ENCODE data around the gene FRAS1. TPM values are rescaled to one million over a fixed set of nuclear protein-coding genes. Genes with fewer than 3 reads are reported as not detected.

FRAS1 gene
- total and polyA plus RNA-seq, 9 donors, result 0.16 to 5.3 (median 1.4) TPM

GRCh38 chr4:78524009-78524408, 466.9 kb downstream of the FRAS1 start:
- DNase-seq, result no peak
- TF ChIP-seq EP300 (IDR thresholded peaks at IDR 0.05) (no peak), CTCF (IDR thresholded peaks at IDR 0.05) (no peak), POLR2A (IDR thresholded peaks at IDR 0.05) (no peak)
- Histone ChIP-seq H3K27me3 (no peaks in the 10 kb centered on the region), H3K9me3 (no peaks in the 10 kb centered on the region), H3K27ac (no peak overlapping the region), H3K4me3 (no peak overlapping the region), H3K4me1 (ENCODE audit: insufficient read depth) (no peaks in the 10 kb centered on the region), H3K36me3 (no peaks in the 10 kb centered on the region)
- WGBS, 3 donors, result 43 to 94% (median 53%) methylated on average over 1 of the region's 1 CpG
- intact Hi-C loops (cut with DNase I), result no loop called here

GRCh38 chr4:78525559-78525958, 468.4 kb downstream of the FRAS1 start:
- no peaks in the 10 kb centered on the region for H3K4me1 ChIP-seq (ENCODE audit: insufficient read depth)
- 83 to 88% (median 84%) methylated on average over 3 of the region's 3 CpGs for WGBS, 3 donors

GRCh38 chr4:78527103-78527502, 470.0 kb downstream of the FRAS1 start:
- intact Hi-C loops (cut with DNase I), result no loop called here
- 91 to 93% (median 92%) methylated on average over 1 of the region's 1 CpG for WGBS, 3 donors
- no peaks in the 10 kb centered on the region for H3K27me3 ChIP-seq

More at GRCh38 chr4:78525559-78525958, 468.4 kb downstream of the FRAS1 start:
- Histone ChIP-seq H3K36me3 (no peaks in the 10 kb centered on the region), H3K27me3 (no peaks in the 10 kb centered on the region), H3K27ac (no peak overlapping the region), H3K4me3 (no peak overlapping the region), H3K9me3 (no peaks in the 10 kb centered on the region)
- intact Hi-C loops (cut with DNase I), result no loop called here
- TF ChIP-seq CTCF (IDR thresholded peaks at IDR 0.05) (no peak), POLR2A (IDR thresholded peaks at IDR 0.05) (no peak), EP300 (IDR thresholded peaks at IDR 0.05) (no peak)
- DNase-seq, result no peak

GRCh38 chr4:78527555-78527954, 470.4 kb downstream of the FRAS1 start:
- Histone ChIP-seq H3K36me3 (no peaks in the 10 kb centered on the region), H3K9me3 (no peaks in the 10 kb centered on the region), H3K4me3 (no peak overlapping the region), H3K27me3 (no peaks in the 10 kb centered on the region), H3K4me1 (ENCODE audit: insufficient read depth) (no peaks in the 10 kb centered on the region), H3K27ac (no peak overlapping the region)
- no peak for TF ChIP-seq POLR2A (IDR thresholded peaks at IDR 0.05)
- no peak for TF ChIP-seq EP300 (IDR thresholded peaks at IDR 0.05)
- no peak for TF ChIP-seq CTCF (IDR thresholded peaks at IDR 0.05)
- 82 to 91% (median 90%) methylated on average over 4 of the region's 4 CpGs for WGBS, 3 donors
- DNase-seq, result no peak
- intact Hi-C loops (cut with DNase I), result no loop called here

More at GRCh38 chr4:78527103-78527502, 470.0 kb downstream of the FRAS1 start:
- Histone ChIP-seq H3K36me3 (no peaks in the 10 kb centered on the region), H3K9me3 (no peaks in the 10 kb centered on the region), H3K27ac (no peak overlapping the region), H3K4me3 (no peak overlapping the region), H3K4me1 (ENCODE audit: insufficient read depth) (no peaks in the 10 kb centered on the region)
- no peak for DNase-seq
- TF ChIP-seq EP300 (IDR thresholded peaks at IDR 0.05) (no peak), CTCF (IDR thresholded peaks at IDR 0.05) (no peak), POLR2A (IDR thresholded peaks at IDR 0.05) (no peak)

Data from ovary (tissue), 9 donors.